Small intestine (tissue), 7 donors: Measurements from ENCODE around the gene PKLR. TPM values are rescaled to one million over a fixed set of nuclear protein-coding genes. Genes with fewer than 3 reads are reported as not detected.
"Not testable (repeated sequence)": the region's sequence is repeated elsewhere in the genome, so short reads cannot be mapped to it uniquely, and the experiment has no call there.

Experiments
- DNase-seq, 2 donors: peaks; one replicate each; pipeline versions ENCODE4 v3.0.0 to v3.0.0-alpha.2; 2013
- FAIRE-seq: peaks from 2 replicates; lab custom pipeline; 2012; peaks lifted over from hg19 to GRCh38; lab: Jason Lieb, UNC
- H3K27ac ChIP-seq, 3 donors: one replicate each; pipeline ENCODE4 v1.5.1; 2013; ENCODE audit warnings: low read length in 2 of 3, mild to moderate bottlenecking in 2 of 3, control low read depth in 1 of 3, inconsistent platforms in 1 of 3, low read depth in 1 of 3, moderate library complexity in 1 of 3
- H3K27me3 ChIP-seq, 3 donors: one replicate each; pipeline ENCODE4 v1.6.1; 2013; ENCODE audit warnings: low read length in 3 of 3, inconsistent platforms in 1 of 3; ENCODE audit not compliant: control insufficient read depth in 3 of 3, insufficient read depth in 3 of 3
- H3K36me3 ChIP-seq, 3 donors: one replicate each; pipeline ENCODE4 v1.6.1; 2013; ENCODE audit warnings: low read length in 3 of 3, inconsistent platforms in 1 of 3, low read depth in 1 of 3, mild to moderate bottlenecking in 1 of 3, moderate library complexity in 1 of 3; ENCODE audit not compliant: control insufficient read depth in 3 of 3, insufficient read depth in 2 of 3
- H3K4me1 ChIP-seq, 3 donors: one replicate each; pipeline ENCODE4 v1.6.1; 2013; ENCODE audit warnings: low read length in 2 of 3, inconsistent platforms in 1 of 3, low read depth in 1 of 3, mild to moderate bottlenecking in 1 of 3, moderate library complexity in 1 of 3; ENCODE audit not compliant: control insufficient read depth in 3 of 3, insufficient read depth in 2 of 3
- H3K4me3 ChIP-seq, 3 donors: one replicate each; pipeline ENCODE4 v1.5.1; 2013; ENCODE audit warnings: low read length in 3 of 3, control low read depth in 1 of 3, inconsistent platforms in 1 of 3, low read depth in 1 of 3, mild to moderate bottlenecking in 1 of 3, moderate library complexity in 1 of 3
- H3K9me3 ChIP-seq, 2 donors: one replicate each; pipeline ENCODE4 v1.6.1; 2013; ENCODE audit warnings: low read depth in 1 of 2, low read length in 1 of 2; ENCODE audit not compliant: control insufficient read depth in 2 of 2, insufficient read depth in 1 of 2
- WGBS, 3 donors: extraction: QIAGEN DNeasy Blood & Tissue Kit; methylation state at CpG; one replicate each; pipeline ENCODE4 v1.1.7; 2013; 5-methylcytosine and 5-hydroxymethylcytosine counted together
- polyA plus RNA-seq, 4 donors: library from polyadenylated mRNA; stranded (reverse) in 3 of 4; unstranded in 1 of 4; fragments of 200-250 nt in 3 of 4; fragments of 120-200 nt in 1 of 4; gene quantifications; one replicate each; pipeline versions ENCODE4 v1.2.1 to v1.2.3, GENCODE V29; 2013
- donor health status: healthy with polysubstance abuse.
- donor health status: control.
- donor health status: control.
- donor health status: Bipolar disorder and iron deficiency.
- donor health status: healthy.

The PKLR gene
- polyA plus RNA-seq, 4 donors, result 3.8 to 69.0 (median 7.4) TPM

DNA sequence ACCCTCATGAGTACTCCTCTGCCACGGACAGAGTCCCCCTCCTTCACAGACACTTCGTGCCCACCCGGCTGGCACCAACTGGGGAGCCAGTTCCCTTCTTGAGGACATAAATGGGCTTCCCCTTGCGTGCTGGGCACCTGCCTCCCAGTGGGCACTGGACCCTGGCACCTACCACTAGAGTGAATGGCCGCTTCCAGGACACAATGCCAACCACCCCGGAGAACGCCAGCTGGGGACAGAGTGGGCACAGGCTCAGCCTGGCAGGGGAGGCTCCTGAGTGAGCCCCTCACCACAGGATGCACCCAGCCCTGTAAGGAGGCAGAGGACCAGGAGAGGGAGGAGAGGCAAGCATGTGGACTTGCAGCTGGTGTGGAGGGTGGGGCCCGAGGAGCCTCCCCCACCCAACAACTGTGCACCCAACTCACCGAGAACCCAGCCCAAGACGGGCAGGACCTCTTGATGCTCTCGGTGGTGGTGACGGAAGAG lies 47.0 kb downstream of the PKLR start:
- no peak for DNase-seq
- no peaks in the 10 kb centered on the region for H3K9me3 ChIP-seq
- FAIRE-seq, result no peak
- peak overlapping the region in 1 of 3 donors; percentile 99 for H3K27ac ChIP-seq
- H3K4me3 ChIP-seq, result peak overlapping the region in 2 of 3 donors; percentile 71 to 74
- H3K27me3 ChIP-seq, result no peaks in the 10 kb centered on the region
- 38 to 47% (median 47%) methylated on average over 12 of the region's 12 CpGs for WGBS, 3 donors
- H3K4me1 ChIP-seq, result peaks cover 0 to 23% (median 8%) of the 10 kb centered on the region in 3 donors
- peaks cover 0 to 34% (median 7%) of the 10 kb centered on the region in 3 donors for H3K36me3 ChIP-seq

- no peak for DNase-seq
- WGBS, 3 donors, result 59 to 68% (median 65%) methylated on average over 5 of the region's 5 CpGs
These were observed 47.4 kb downstream of the PKLR start for GRCh38 chr1:155253797-155254196.

DNA sequence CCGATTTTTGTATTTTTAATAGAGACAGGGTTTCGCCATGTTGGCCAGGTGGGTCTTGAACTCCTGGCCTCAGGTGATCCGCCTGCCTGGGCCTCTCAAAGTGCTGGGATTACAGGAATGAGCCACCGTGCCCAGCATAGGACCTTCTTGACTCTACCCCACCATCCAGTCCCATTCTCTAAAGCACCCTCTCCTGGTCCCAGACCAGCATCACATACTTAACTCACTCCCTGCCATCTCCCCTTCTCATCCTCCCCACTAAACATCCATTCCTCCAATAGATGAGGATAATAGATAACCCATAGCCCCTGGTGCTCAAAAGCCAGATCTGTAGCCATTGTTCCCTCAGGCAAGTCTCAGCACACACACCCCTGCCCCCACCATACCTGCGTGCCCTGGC lies 48.0 kb downstream of the PKLR start:
- H3K36me3 ChIP-seq, result peaks cover 0 to 34% (median 3%) of the 10 kb centered on the region in 3 donors
- no peak overlapping the region for H3K4me3 ChIP-seq
- H3K9me3 ChIP-seq, result no peaks in the 10 kb centered on the region
- DNase-seq (no peak), FAIRE-seq (no peak)
- peaks cover 0 to 23% (median 8%) of the 10 kb centered on the region in 3 donors for H3K4me1 ChIP-seq
- no peak overlapping the region for H3K27ac ChIP-seq
- WGBS, 3 donors, result 85 to 89% (median 87%) methylated on average over 5 of the region's 5 CpGs
- no peaks in the 10 kb centered on the region for H3K27me3 ChIP-seq

More at GRCh38 chr1:155253797-155254196, 47.4 kb downstream of the PKLR start:
- H3K36me3 ChIP-seq, result peaks cover 0 to 33% (median 7%) of the 10 kb centered on the region in 3 donors
- H3K4me3 ChIP-seq, result peak overlapping the region in 1 of 3 donors; percentile 71
- no peaks in the 10 kb centered on the region for H3K27me3 ChIP-seq
- H3K9me3 ChIP-seq, result no peaks in the 10 kb centered on the region
- peaks cover 0 to 23% (median 8%) of the 10 kb centered on the region in 3 donors for H3K4me1 ChIP-seq
- H3K27ac ChIP-seq, result no peak overlapping the region
- FAIRE-seq, result no peak

DNA sequence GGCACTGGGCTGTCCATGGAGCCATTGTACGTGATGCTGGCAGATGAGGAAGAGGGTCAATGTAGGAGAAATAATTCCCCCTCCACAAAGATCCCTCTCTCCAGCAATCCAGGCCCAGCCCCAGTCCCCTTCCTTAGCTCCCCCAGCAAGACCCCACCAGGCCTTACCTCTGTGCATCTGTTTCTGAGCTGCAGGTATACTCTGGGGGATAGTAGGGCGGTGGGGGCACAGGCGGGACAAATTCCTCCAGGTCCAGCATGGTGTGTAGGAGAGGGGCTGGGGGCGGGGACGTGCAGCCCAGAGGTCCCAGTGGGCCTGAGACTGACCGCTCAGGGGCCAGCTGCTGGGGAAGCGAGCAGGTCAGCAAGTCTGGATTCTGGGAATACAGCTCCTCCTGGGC lies 49.7 kb downstream of the PKLR start:
- no peak overlapping the region for H3K27ac ChIP-seq

GRCh38 chr1:155250633-155251449 lies 50.4 kb downstream of the PKLR start:
- FAIRE-seq, result no peak
- WGBS, 3 donors, result 14 to 23% (median 22%) methylated on average over 23 of the region's 23 CpGs

More for the DNA sequence above, 49.7 kb downstream of the PKLR start:
- FAIRE-seq (no peak), DNase-seq (no peak)
- 89 to 94% (median 93%) methylated on average over 7 of the region's 7 CpGs for WGBS, 3 donors
- Histone ChIP-seq H3K4me1 (peaks cover 0 to 23% (median 8%) of the 10 kb centered on the region in 3 donors), H3K36me3 (peaks cover 0 to 34% (median 0%) of the 10 kb centered on the region in 3 donors), H3K9me3 (no peaks in the 10 kb centered on the region), H3K4me3 (no peak overlapping the region), H3K27me3 (no peaks in the 10 kb centered on the region)

GRCh38 chr1:155250246-155250632 lies 51.0 kb downstream of the PKLR start:
- no peak for FAIRE-seq
- Histone ChIP-seq H3K27ac (peak overlapping the region in 1 of 3 donors; percentile 12), H3K36me3 (peaks cover 0 to 27% (median 0%) of the 10 kb centered on the region in 3 donors), H3K9me3 (no peaks in the 10 kb centered on the region), H3K27me3 (no peaks in the 10 kb centered on the region), H3K4me1 (peaks cover 0 to 22% (median 10%) of the 10 kb centered on the region in 3 donors), H3K4me3 (peak overlapping the region in 2 of 3 donors; percentile 4 to 40)
- WGBS, 3 donors, result 23 to 39% (median 27%) methylated on average over 17 to 28 of the region's 28 CpGs
- no peak for DNase-seq

More at GRCh38 chr1:155250633-155251449, 50.4 kb downstream of the PKLR start:
- H3K4me3 ChIP-seq, result peak overlapping the region in 2 of 3 donors; percentile 4 to 40
- no peaks in the 10 kb centered on the region for H3K27me3 ChIP-seq
- peak; percentile 92 to 96 for DNase-seq
- peak overlapping the region in 1 of 3 donors; percentile 12 for H3K27ac ChIP-seq
- H3K36me3 ChIP-seq, result peaks cover 0 to 27% (median 0%) of the 10 kb centered on the region in 3 donors
- H3K4me1 ChIP-seq, result peaks cover 0 to 19% (median 8%) of the 10 kb centered on the region in 3 donors
- H3K9me3 ChIP-seq, result no peaks in the 10 kb centered on the region

- 91 to 95% (median 92%) methylated on average over 26 of the region's 26 CpGs for WGBS, 3 donors
- Histone ChIP-seq H3K36me3 (peaks cover 0 to 27% (median 0%) of the 10 kb centered on the region in 3 donors), H3K9me3 (peaks cover 0 to 3% of the 10 kb centered on the region in 2 donors), H3K4me3 (no peak overlapping the region), H3K4me1 (peaks cover 0 to 14% (median 9%) of the 10 kb centered on the region in 3 donors), H3K27me3 (no peaks in the 10 kb centered on the region), H3K27ac (no peak overlapping the region)
- no peak for DNase-seq
- no peak for FAIRE-seq
These were observed 53.3 kb downstream of the PKLR start for GRCh38 chr1:155247667-155248553.

DNA sequence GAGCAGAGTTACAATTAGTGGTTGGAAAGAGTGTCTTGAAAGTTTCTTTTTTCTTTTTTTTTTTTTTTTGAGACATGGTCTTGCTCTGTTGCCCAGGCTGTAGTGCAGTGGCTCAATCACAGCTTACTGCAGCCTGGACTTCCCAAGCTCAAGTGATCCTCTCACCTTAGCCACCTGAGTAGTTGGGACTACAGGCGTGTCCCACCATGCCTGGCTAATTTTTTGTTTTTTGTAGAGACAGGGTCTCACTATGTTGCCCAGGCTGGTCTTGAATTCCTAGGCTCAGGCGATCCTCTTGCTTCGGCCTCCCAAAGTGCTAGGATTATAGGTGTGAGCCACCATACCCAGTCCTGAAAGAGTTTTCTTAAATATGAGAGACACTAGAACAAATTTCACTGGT lies 54.4 kb downstream of the PKLR start:
- not testable (repeated sequence) for FAIRE-seq, DNase-seq, H3K27ac ChIP-seq, H3K4me3 ChIP-seq, H3K9me3 ChIP-seq, H3K27me3 ChIP-seq
- 97 to 99% (median 97%) methylated on average over 3 of the region's 3 CpGs for WGBS, 3 donors
- H3K4me1 ChIP-seq, result peaks cover 0 to 14% (median 11%) of the 10 kb centered on the region in 3 donors
- H3K36me3 ChIP-seq, result peaks cover 0 to 27% (median 0%) of the 10 kb centered on the region in 3 donors
